GM12801 (cell line): ENCODE data around the gene VWDE.

Experiments used
- TF ChIP-seq, protein P1 (sequence below): IDR thresholded peaks from one replicate; pipeline ENCODE4 v1.5.1; 2011; ENCODE audit warnings: control low read depth; ENCODE audit not compliant: insufficient read length; ENCODE audit errors: extremely low read depth

Gene VWDE

DNA sequence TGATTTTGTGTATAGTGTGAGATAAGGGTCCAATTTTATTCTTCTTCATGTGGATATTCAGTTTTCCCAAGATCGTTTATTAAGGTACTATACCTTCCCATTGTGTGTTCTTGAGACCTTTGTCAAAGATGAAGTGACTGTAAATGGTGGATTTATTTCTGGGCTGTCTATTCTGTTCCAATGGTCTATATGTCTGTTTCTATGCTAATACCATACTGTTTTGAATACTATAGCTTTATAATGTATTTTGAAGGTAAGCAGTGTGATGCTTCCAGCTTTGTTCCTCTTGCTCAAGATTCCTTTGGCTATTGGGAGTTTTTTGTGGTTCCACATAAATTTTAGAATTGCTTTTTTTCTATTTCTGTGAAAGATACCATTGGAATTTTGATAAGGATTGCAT is 8.7 kb upstream of the VWDE start:
- TF ChIP-seq, protein P1, sequence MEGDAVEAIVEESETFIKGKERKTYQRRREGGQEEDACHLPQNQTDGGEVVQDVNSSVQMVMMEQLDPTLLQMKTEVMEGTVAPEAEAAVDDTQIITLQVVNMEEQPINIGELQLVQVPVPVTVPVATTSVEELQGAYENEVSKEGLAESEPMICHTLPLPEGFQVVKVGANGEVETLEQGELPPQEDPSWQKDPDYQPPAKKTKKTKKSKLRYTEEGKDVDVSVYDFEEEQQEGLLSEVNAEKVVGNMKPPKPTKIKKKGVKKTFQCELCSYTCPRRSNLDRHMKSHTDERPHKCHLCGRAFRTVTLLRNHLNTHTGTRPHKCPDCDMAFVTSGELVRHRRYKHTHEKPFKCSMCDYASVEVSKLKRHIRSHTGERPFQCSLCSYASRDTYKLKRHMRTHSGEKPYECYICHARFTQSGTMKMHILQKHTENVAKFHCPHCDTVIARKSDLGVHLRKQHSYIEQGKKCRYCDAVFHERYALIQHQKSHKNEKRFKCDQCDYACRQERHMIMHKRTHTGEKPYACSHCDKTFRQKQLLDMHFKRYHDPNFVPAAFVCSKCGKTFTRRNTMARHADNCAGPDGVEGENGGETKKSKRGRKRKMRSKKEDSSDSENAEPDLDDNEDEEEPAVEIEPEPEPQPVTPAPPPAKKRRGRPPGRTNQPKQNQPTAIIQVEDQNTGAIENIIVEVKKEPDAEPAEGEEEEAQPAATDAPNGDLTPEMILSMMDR: no peak

DNA sequence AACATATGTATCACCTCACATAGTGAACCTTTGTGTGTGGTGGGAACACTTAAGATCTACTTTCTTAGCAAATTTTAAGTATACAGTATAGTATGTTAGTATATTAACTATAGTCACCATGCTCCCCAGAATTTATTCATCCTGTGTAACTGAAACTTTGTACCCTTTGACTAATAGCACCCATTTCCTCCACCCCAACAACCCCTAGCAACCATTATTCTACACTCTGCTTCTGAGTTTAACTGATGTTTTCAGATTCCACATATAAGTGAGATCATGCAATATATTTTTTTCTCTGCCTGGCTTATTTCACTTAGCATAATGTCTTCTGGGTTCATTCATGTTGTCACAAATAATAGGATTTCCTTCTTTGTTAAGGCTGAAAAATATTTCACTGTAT is 6.9 kb upstream of the VWDE start:
- TF ChIP-seq, protein P1: no peak

DNA sequence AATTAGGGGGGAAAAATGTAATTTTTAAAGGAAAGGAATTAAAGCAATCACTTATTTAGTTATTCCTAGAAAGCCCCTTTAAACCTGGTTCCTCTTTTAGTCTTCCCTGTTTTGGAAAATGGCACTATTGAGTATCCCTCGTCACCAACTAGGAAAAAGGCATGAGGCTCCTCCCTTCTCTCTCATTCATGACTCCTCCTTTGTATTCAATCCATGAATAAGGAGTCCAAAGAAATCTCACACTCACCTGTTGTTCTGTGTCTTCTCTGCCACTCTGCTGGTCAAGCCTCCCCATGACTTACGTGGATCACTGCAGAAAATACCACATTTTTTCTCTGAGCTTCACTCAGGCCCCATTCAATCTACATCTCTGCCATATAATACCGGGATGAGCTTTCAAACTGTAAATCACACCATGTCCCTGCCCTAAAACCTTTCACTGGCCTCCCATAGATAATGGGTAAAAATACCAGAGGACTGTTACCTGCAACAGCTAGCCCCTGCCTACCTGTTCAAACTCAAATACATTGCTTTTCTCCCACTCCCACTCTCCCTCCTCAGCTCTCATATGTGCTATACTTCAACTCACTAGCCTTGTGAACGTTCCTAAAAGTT is 5.5 kb upstream of the VWDE start:
- TF ChIP-seq, protein P1: no peak

DNA sequence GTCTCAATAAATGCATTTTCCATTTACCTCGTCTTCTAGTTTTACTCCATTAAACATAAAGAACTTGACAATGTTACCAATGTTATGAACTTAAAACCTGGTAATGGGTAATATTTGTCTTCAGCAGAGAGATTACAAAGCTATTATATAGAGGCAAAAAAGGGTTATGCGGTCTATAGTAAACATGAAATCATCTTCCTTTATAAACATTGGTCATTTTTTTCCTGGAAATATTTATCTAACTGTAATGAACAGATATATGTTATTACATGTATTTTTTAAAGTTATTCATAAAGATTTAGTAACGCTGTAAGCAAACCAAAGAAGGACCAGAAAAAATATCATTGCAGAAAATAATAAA is 1.3 kb downstream of the VWDE start:
- TF ChIP-seq, protein P1: no peak

DNA sequence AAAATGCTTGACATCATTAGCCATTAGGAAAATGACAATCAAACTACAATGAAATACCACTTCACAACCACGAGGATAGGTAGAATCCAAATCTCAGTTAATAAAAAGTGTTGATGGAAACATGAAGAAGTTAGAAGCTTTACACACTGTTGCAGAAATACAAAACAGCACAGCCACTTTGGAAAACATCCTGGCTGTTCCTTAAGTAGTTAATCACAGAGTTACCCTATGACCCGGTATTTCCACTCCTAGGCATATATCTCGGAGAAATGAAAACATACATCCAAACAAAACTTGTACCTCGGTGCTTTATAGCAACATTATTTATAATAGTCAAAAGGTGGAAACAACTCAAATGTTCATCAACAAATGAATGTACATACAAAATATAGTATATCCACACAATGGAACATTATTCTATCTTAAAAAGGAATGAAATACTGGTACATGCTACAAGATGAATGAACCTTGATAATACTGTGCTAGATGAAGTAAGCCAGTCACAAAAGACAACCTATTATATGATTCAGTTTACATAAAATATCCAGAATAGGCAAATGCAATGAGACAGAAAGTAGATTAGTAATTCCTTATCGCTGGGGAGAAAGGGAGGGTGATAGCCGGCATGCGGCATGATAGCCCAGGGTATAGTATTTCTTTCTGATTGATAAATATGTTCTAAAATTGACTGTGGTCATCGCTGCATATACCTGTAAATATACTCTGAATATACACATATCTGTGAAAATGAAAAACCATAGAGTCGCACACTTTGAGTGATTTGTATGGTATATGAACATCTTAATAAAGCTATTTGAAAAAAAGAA is 1.9 kb downstream of the VWDE start:
- TF ChIP-seq, protein P1: no peak

DNA sequence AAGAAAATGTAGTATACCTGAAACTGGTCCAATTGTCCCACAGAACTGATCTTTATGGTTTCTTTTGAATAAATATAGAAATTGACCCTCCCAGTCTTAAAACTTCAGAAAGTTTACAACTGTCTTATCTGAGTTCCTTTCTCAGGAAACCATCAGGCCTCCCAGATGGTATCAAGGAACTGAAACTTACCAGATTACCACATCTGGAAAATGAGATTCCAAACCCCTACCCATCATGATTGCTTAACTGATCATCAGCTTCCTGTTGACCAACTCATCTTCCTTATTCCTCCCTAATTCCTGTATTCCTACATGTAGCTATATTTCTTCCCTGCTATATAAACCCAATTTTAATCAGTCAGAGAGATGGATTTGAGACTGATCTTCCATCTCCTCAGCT is 5.5 kb downstream of the VWDE start:
- TF ChIP-seq, protein P1: no peak

DNA sequence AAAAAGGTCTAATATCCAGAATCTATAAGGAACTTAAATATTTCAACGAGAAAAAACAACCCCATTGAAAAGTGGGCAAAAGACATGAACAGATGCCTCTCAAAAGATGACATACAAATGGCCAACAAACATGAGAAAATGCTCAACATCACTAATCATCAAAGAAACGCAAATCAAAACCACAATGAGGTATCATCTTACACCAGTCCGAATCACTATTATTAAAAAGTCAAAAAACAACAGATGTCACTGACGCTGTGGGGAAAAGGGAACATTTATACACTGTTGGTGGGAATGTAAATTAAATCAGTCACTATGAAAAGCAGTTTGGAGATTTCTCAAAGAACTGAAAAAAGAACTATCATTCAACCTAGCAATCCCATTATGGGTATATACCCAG is 6.0 kb downstream of the VWDE start:
- TF ChIP-seq, protein P1: no peak
